GM12878 (cell line): ENCODE data around the gene ZNF431. TPM values are rescaled to one million over a fixed set of nuclear protein-coding genes. Genes with fewer than 3 reads are reported as not detected.

ENCODE experiments used
- ATAC-seq: fragments of 200-7000 bp; cut with Tn5 transposase; 3 replicates; pipeline ENCODE4 v1.9.1; 2020; ENCODE audit warnings: mild to moderate bottlenecking, moderate library complexity
- BruUV-seq: library from RNA; stranded (reverse); fragments of 400-500 nt; replicated peaks from 2 replicates; lab custom pipeline; 2021; lab: Mats Ljungman, UMichigan
- CTCF ChIA-PET: fragments of 300-600 bp; sonication (Branson Sonifier 250); formaldehyde crosslinking; extraction: SDS; loops from one replicate; lab custom pipeline; 2021; ENCODE audit warnings: inconsistent platforms; lab: Yijun Ruan, JAX
- POLR2A ChIA-PET: fragments of 350-600 bp; formaldehyde crosslinking; extraction: SDS; loops from one replicate; lab custom pipeline; 2021; ENCODE audit warnings: inconsistent platforms; lab: Charles Lee
- RAD21 ChIA-PET: fragments of 300-600 bp; sonication (Branson Sonifier 250); formaldehyde crosslinking; loops from one replicate; lab custom pipeline; 2023; ENCODE audit warnings: antibody characterized with exemption; ENCODE audit not compliant: unreplicated experiment; lab: Charles Lee
- SMC1A ChIA-PET: fragments of 300-600 bp; sonication (Branson Sonifier 250); formaldehyde crosslinking; loops from one replicate; lab custom pipeline; 2023; ENCODE audit not compliant: unreplicated experiment, uncharacterized antibody; lab: Charles Lee
- DNase-seq: peaks from one replicate; pipeline ENCODE4 v3.0.0-alpha.2; 2011; ENCODE audit warnings: low read depth, low spot score
- FAIRE-seq: peaks from 3 replicates; lab custom pipeline; 2011; peaks lifted over from hg19 to GRCh38; lab: Jason Lieb, UNC
- H2AFZ ChIP-seq: 2 replicates; pipeline ENCODE4 v1.6.0; 2011; ENCODE audit warnings: low read depth, low read length, control low read depth; ENCODE audit not compliant: control insufficient read depth
- H3K27ac ChIP-seq: 2 replicates; pipeline ENCODE4 v1.5.1; 2011; ENCODE audit warnings: control low read depth; ENCODE audit not compliant: control insufficient read depth, insufficient read depth
- H3K27me3 ChIP-seq, 2 experiments: replicated peaks in 1 of 2; 2 replicates each; pipeline versions ENCODE4 v1.6.0 to v1.6.1; 2011; ENCODE audit warnings: low read length in 1 of 2; ENCODE audit not compliant: control insufficient read depth in 2 of 2, insufficient read depth in 2 of 2
- H3K36me3 ChIP-seq, 2 experiments: 2 replicates each; pipeline ENCODE4 v1.5.1; 2011; ENCODE audit warnings: low read length in 1 of 2; ENCODE audit not compliant: control insufficient read depth in 2 of 2, insufficient read depth in 2 of 2
- H3K4me1 ChIP-seq: 2 replicates; pipeline ENCODE4 v1.6.1; 2011; ENCODE audit warnings: mild to moderate bottlenecking, low read length, moderate library complexity, mixed read lengths; ENCODE audit not compliant: control insufficient read depth, insufficient read depth
- H3K4me2 ChIP-seq: 2 replicates; pipeline ENCODE4 v1.6.0; 2011; ENCODE audit warnings: control low read depth; ENCODE audit not compliant: control insufficient read depth, insufficient read depth
- H3K4me3 ChIP-seq: fragments of 200-600 bp; sonication (generic); 2 replicates; pipeline ENCODE4 v1.5.1; 2016
- H3K79me2 ChIP-seq: 2 replicates; pipeline ENCODE4 v1.6.0; 2011; ENCODE audit warnings: low read length; ENCODE audit not compliant: control insufficient read depth, insufficient read depth
- H3K9ac ChIP-seq: 2 replicates; pipeline ENCODE4 v1.8.0; 2011; ENCODE audit warnings: low read length, control low read depth, mixed read lengths; ENCODE audit not compliant: control insufficient read depth, insufficient read depth
- H3K9me3 ChIP-seq: replicated peaks from 3 replicates; pipeline ENCODE4 v1.5.1; 2011; ENCODE audit warnings: mild to moderate bottlenecking, low read length; ENCODE audit not compliant: control insufficient read depth, insufficient read depth
- H4K20me1 ChIP-seq: 2 replicates; pipeline ENCODE4 v1.6.0; 2011; ENCODE audit not compliant: control insufficient read depth, insufficient read depth
- BHLHE40 ChIP-seq, 2 experiments: fragments of 450-650 bp in 1 of 2; IDR thresholded peaks; 2 replicates each; pipeline ENCODE4 v1.6.1; 2011 to 2017; ENCODE audit warnings: low read depth in 2 of 2, borderline replicate concordance in 1 of 2, improper control_type of control experiment in 1 of 2, low read length in 1 of 2, mild to moderate bottlenecking in 1 of 2
- FOXK2 ChIP-seq: fragments of 450-650 bp; IDR thresholded peaks from 2 replicates; pipeline ENCODE4 v1.6.1; 2017; ENCODE audit warnings: mild to moderate bottlenecking, moderate library complexity
- HDAC6 ChIP-seq: fragments of 200-600 bp; sonication (generic); IDR thresholded peaks from one replicate; pipeline ENCODE4 v1.8.0; 2017; ENCODE audit warnings: antibody characterized with exemption; ENCODE audit not compliant: unreplicated experiment
- SMC3 ChIP-seq: IDR thresholded peaks from 2 replicates; pipeline ENCODE4 v1.6.1; 2011; ENCODE audit warnings: low read length, improper control_type of control experiment, borderline replicate concordance
- WGBS: methylation state at CpG from one replicate; pipeline ENCODE4 v1.1.6; 2016; ENCODE audit warnings: low lambda C conversion rate; ENCODE audit not compliant: insufficient replicate concordance, insufficient coverage; ENCODE audit errors: missing lambda C conversion rate; 5-methylcytosine and 5-hydroxymethylcytosine counted together
- in situ Hi-C: fragments of 300-500 bp; cut with MboI; formaldehyde crosslinking; loops from 9 replicates; pipeline ENCODE4 v1.14.3; 2018; ENCODE audit warnings: mixed read lengths
- intact Hi-C: fragments of 100-400 bp; cut with micrococcal nuclease; formaldehyde crosslinking; loops from one replicate; pipeline ENCODE4 v1.14.2; 2022; ENCODE audit not compliant: unreplicated experiment
- polyA plus RNA-seq, 11 experiments: library from polyadenylated mRNA; depleted of rRNA in 4 of 11; unstranded in 6 of 11; stranded (reverse) in 5 of 11; fragments of >200 nt; fragmentation: Nextera tagmentation in 4 of 11; fragmentation: Illumina TruSeq in 1 of 11; extraction: Ambion mirVana in 4 of 11; extraction: Trizol in 1 of 11; gene quantifications; 1 replicate in 1 of 11; 2 replicates in 10 of 11; pipeline versions ENCODE4 v1.2.1 to v1.2.3, GENCODE V29; 2011 to 2016; ENCODE audit warnings: inconsistent platforms in 2 of 11, missing spikeins in 2 of 11, low read depth in 1 of 11
- total RNA-seq, 4 experiments: library from RNA; depleted of rRNA in 3 of 4; stranded (reverse); fragments of >200 nt in 3 of 4; fragmentation: Illumina TruSeq in 1 of 4; extraction: Trizol in 1 of 4; gene quantifications; 2 replicates each; pipeline versions ENCODE4 v1.2.1 to v1.2.3, GENCODE V29; 2013 to 2021
- TF ChIP-seq, protein P1 (sequence below): IDR thresholded peaks from 2 replicates; pipeline ENCODE4 v1.6.1; 2012; ENCODE audit warnings: mild to moderate bottlenecking, low read depth, low read length
- TF ChIP-seq, protein P2 (sequence below), 3 experiments: IDR thresholded peaks in 2 of 3; conservative IDR thresholded peaks in 1 of 3; 2 replicates each; pipeline ENCODE4 v1.5.1; 2011; ENCODE audit warnings: low read depth in 3 of 3, low read length in 3 of 3, mild to moderate bottlenecking in 3 of 3, control low read depth in 2 of 3, moderate library complexity in 2 of 3, inconsistent platforms in 1 of 3, mixed read lengths in 1 of 3; ENCODE audit not compliant: control insufficient read depth in 2 of 3, insufficient read depth in 1 of 3; ENCODE audit errors: extremely low read depth in 1 of 3
- TF ChIP-seq, protein P3 (sequence below): IDR thresholded peaks from 2 replicates; pipeline ENCODE4 v1.6.1; 2012; ENCODE audit warnings: low read length, inconsistent platforms

ZNF431 gene
- total and polyA plus RNA-seq, 10 of the 15 experiments (the other 5 are each of a cell fraction or from before 2014, with no cell fraction given) = 2.5 to 18.7 (median 10.0) TPM

DNA sequence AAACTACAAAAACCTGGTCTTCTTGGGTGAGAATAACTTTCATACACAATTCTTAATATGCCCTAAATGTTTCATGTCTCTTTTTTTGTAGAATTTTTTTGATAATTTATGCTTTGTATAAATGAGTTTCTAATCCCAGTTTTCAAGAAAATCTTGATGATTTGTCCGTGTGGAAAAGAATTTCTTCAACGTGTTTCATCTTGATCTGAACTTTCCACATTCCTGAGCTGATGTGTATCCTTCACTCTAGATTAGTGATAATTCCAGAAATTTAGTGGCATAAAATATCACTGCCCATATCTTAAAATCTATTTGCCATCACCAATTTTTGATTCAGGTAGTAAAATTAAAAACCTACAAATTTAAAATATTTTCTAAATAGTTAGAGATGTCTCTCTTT, 24.6 kb downstream of the ZNF431 start:
- POLR2A ChIA-PET = no interaction called here
- RAD21 ChIA-PET = no interaction called here
- H3K4me1 ChIP-seq = no peaks in the 10 kb centered on the region
- no TSS peak for BruUV-seq
- H3K36me3 ChIP-seq = peaks cover 8 to 11% of the 10 kb centered on the region in 2 experiments
- no peaks in the 10 kb centered on the region for H4K20me1 ChIP-seq
- CTCF ChIA-PET = no interaction called here
- TF ChIP-seq, protein P1, sequence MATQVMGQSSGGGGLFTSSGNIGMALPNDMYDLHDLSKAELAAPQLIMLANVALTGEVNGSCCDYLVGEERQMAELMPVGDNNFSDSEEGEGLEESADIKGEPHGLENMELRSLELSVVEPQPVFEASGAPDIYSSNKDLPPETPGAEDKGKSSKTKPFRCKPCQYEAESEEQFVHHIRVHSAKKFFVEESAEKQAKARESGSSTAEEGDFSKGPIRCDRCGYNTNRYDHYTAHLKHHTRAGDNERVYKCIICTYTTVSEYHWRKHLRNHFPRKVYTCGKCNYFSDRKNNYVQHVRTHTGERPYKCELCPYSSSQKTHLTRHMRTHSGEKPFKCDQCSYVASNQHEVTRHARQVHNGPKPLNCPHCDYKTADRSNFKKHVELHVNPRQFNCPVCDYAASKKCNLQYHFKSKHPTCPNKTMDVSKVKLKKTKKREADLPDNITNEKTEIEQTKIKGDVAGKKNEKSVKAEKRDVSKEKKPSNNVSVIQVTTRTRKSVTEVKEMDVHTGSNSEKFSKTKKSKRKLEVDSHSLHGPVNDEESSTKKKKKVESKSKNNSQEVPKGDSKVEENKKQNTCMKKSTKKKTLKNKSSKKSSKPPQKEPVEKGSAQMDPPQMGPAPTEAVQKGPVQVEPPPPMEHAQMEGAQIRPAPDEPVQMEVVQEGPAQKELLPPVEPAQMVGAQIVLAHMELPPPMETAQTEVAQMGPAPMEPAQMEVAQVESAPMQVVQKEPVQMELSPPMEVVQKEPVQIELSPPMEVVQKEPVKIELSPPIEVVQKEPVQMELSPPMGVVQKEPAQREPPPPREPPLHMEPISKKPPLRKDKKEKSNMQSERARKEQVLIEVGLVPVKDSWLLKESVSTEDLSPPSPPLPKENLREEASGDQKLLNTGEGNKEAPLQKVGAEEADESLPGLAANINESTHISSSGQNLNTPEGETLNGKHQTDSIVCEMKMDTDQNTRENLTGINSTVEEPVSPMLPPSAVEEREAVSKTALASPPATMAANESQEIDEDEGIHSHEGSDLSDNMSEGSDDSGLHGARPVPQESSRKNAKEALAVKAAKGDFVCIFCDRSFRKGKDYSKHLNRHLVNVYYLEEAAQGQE = no peak
- no peak for TF ChIP-seq HDAC6
- TF ChIP-seq FOXK2 = no peak
- TF ChIP-seq BHLHE40 (IDR thresholded peaks at IDR 0.05; ENCODE audit: borderline replicate concordance in 1 of 2, low read depth in 2 of 2, low read length in 1 of 2) = no peak
- TF ChIP-seq SMC3 = no peak
- TF ChIP-seq, protein P2, sequence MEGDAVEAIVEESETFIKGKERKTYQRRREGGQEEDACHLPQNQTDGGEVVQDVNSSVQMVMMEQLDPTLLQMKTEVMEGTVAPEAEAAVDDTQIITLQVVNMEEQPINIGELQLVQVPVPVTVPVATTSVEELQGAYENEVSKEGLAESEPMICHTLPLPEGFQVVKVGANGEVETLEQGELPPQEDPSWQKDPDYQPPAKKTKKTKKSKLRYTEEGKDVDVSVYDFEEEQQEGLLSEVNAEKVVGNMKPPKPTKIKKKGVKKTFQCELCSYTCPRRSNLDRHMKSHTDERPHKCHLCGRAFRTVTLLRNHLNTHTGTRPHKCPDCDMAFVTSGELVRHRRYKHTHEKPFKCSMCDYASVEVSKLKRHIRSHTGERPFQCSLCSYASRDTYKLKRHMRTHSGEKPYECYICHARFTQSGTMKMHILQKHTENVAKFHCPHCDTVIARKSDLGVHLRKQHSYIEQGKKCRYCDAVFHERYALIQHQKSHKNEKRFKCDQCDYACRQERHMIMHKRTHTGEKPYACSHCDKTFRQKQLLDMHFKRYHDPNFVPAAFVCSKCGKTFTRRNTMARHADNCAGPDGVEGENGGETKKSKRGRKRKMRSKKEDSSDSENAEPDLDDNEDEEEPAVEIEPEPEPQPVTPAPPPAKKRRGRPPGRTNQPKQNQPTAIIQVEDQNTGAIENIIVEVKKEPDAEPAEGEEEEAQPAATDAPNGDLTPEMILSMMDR (IDR thresholded peaks at IDR 0.05 in 2 of 3, conservative IDR thresholded peaks at IDR 0.05 in 1 of 3; ENCODE audit: control insufficient read depth in 2 of 3, extremely low read depth in 1 of 3, insufficient read depth in 1 of 3, low read depth in 3 of 3, low read length in 3 of 3) = no peak
- TF ChIP-seq, protein P3, sequence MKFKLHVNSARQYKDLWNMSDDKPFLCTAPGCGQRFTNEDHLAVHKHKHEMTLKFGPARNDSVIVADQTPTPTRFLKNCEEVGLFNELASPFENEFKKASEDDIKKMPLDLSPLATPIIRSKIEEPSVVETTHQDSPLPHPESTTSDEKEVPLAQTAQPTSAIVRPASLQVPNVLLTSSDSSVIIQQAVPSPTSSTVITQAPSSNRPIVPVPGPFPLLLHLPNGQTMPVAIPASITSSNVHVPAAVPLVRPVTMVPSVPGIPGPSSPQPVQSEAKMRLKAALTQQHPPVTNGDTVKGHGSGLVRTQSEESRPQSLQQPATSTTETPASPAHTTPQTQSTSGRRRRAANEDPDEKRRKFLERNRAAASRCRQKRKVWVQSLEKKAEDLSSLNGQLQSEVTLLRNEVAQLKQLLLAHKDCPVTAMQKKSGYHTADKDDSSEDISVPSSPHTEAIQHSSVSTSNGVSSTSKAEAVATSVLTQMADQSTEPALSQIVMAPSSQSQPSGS = no peak
- SMC1A ChIA-PET = no interaction called here
- intact Hi-C loops (no loop called here), in situ Hi-C loops (no loop called here)
- no peak overlapping the region for H3K4me2 ChIP-seq
- H3K9me3 ChIP-seq = peaks cover 3% of the 10 kb centered on the region; the same call in 2 of the 3 replicates
- no peak for DNase-seq
- no peaks in the 10 kb centered on the region for H3K79me2 ChIP-seq
- no peak overlapping the region for H2AFZ ChIP-seq
- H3K4me3 ChIP-seq = no peak overlapping the region
- no peak overlapping the region for H3K9ac ChIP-seq
- no peak for ATAC-seq
- 94% methylated on average over 2 of the region's 2 CpGs for WGBS
- no peaks in the 10 kb centered on the region for H3K27me3 ChIP-seq
- no peak for FAIRE-seq
- H3K27ac ChIP-seq = no peak overlapping the region
